Activated naive CD4-positive, alpha-beta T cell treated with Interleukin-2 at 50 U/mL for 16 hours (primary cell): ENCODE data around the gene CROCC2.

Experiments used
- DNase-seq: peaks from one replicate; pipeline ENCODE4 v3.0.0-alpha.2; 2020

CROCC2 gene

GRCh38 chr2:240911641-240912265 lies 5.6 kb downstream of the CROCC2 start:
- DNase-seq, result no peak

DNA sequence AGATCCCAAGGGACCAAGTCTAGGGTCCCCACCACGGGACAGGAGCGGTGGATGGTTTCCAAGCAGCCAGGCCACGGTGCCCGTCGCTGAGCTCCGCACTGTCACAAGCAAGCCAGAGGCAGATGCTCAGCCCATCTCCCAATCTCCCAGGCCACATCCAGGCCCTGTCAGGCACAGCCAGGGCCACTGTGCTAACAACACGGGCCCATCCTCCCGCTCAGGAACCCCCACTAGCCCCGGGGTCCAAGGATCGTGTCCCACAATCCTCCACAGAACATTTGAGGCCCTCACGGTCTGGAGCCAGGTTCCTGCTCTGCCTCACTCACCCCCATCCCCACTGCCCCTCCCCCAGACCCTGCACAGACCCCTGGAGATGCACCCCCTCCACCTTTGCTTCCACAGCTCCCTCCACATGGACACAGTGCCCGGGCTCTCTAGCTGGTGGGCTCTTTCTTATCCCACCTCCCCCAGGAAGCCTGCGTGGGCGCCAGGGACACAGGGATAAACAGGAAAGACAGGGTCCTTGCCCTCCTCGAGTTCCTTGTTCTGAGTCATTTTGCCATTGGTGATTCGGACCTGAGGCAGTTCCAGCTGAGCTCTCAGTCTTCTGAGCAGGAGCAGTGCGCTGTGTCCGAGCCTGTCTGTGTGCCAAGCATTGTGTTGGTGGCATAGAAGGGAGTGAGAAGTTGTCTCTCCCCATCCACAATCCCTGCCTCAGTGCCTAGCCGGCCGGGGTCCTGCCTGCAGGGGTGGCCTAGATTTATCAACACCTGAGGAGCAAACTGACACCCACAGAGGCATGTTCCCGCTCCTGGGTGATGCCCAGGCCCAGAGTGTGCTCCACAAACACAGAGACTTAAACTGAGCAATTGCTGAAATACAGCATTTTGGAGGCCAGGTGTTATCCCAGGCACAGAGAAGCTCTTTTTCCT lies 7.0 kb downstream of the CROCC2 start:
- no peak for DNase-seq

DNA sequence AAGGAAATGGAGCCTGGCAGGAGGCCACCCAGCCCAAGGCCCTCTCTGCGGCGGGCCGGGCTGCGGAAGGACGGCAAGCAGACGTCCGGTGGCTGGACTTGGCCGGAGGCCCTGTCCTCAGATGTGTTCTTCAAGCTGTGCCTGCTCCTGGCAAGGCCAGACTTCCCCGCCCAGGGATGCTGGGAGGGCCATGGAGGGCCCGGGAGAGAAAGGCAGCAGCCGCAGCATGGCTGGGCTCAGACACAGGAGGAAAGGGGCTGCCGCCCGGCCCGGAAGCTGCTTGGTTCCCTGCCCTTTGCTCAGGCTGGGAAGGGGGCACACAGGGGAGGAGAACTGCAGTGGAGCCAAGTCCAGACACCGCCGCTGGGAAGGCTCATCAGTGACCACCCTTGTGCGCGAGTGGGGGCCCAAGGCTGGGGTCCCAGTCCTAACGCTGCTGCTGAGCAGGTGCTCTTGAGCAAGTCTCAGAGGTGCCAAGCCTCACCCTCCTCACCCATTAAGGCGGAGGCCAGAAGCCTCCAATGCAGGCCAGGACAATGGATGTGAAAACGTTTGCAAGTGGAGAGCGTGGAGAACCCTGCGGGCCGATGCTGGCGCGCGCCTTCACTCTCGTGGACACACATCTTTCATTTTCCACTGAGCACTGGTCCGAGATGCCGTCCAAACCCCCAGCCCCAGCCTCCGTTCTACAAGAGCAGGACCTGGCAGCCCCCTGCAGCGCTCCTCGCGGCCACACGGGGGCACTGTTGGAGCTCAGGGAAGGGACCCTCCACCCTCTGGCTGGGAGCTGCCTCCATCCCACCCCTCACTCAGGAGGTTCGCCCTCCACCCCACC lies 7.9 kb downstream of the CROCC2 start:
- DNase-seq, result peak; percentile 62

GRCh38 chr2:240914645-240915525 lies 8.7 kb downstream of the CROCC2 start:
- DNase-seq, result no peak

DNA sequence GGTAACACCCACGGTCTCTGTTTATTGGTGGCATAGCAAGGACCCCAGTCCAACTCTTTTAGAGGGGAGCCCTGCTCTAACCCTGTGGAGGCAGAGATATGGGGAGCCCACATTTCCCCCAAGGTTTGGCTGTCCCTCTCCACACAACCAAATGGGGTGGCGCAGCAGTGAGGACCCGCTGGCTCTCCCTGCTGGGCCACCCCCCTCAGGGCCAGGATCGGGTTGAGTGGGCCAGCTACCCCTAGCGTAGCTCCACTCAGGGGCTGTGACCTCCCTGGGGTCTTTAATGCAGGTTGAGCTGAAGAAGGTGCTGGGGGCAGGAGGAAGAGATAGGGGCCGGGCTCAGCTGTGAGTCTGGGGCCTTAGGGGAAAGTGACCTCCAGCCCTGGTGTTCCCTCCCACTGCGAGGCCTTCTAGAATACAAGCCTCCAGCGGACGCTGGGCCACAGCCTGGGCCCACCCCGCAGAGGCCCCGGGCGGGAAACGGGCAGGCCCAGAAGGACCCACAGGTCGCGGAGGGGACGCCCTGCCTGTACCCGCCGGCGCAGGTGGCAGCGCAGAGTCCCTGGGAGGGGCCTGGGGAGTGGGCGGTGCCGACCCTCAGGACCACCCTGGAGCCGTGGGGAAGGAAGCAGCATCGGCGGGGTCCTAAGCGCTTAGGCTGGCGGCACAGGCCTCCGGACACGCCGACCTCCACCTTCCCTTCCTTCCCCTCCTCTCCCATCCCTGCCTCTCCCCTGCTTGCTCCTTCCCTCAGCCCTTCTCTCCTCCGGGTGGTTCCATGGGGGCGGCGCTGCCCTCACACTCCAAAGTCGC lies 9.6 kb downstream of the CROCC2 start:
- DNase-seq, result no peak

DNA sequence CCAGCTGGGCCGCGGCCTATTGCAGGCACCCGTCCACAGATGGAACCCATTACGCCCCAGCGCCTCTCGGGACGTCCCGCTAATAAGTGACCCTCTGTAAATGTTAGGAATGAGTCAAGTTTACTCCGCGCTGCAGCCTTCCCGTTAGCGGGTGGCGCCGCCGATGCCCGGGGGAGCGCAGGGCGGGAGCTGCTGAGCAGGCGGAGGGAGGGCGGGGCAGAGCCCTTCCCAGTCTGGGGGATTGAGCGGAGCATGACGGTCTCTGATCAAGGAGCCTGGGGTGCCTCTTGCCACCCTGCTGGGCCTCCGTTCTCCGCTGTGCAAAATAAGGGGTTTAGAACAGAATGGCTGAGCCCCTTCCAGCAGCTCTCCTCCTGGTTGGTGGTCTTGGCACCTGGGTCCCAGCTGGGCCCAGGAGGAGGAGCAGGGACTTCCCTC lies 10.5 kb downstream of the CROCC2 start:
- DNase-seq, result no peak

DNA sequence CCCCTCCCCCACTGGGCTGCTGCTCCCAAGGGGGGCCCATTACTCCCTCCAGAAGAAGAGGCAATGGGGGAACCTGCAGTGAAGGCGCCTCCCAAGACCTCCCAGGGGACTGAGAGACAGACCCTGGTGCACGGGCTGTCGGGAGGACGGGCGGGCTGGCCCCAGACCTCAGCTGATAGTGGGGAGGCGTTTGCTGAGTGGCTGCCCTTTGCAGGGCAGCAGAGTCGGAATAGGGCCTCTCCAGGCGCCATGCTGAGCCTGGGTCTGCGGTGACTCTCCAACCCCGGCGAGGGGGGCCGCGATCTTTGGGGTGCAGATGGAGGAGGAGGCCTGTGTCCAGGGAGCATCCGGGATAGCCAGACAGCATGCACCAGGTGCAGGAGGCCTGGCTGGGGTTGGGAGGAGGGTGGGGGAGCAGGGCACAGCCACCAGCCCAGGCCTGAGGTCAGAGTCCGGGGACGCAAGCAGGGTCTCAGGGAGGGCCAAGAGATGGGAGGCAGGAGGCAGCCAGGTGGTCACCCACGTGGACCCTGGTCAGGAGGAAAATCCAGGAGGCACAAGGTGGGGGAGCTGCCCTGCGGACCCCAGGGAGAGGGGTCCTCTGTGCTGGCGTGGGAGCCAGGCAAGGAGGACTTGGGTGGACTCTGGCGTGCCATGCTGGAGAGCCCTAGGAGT lies 11.0 kb downstream of the CROCC2 start:
- DNase-seq, result no peak

DNA sequence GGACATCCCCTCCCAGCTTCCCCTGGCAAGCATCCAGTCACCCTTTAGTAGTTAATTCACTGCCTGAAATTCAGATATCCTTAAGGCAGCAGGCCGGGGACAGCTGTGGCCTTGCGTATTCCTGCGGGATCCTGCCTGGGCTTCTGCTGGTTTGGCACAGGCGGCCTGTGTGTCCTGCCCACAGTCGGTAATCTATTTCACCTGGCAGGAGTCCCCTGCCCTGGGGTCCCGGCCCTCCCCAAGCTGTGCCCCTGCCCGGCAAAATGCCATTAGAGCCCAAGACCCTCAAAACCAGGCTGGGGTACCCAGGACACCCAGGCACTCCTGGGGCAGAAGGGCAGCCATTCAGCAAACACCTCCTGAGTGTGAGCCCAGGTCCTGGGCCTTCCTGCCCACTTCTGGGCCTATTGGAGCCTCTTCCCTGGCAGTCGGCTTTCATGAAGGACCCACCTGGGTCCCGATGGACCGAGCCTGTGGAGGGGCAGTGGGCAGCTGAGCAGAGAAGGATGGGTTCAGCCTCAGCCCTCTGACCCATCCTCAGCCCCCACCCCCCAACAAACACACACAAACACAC lies 11.6 kb downstream of the CROCC2 start:
- DNase-seq, result no peak

DNA sequence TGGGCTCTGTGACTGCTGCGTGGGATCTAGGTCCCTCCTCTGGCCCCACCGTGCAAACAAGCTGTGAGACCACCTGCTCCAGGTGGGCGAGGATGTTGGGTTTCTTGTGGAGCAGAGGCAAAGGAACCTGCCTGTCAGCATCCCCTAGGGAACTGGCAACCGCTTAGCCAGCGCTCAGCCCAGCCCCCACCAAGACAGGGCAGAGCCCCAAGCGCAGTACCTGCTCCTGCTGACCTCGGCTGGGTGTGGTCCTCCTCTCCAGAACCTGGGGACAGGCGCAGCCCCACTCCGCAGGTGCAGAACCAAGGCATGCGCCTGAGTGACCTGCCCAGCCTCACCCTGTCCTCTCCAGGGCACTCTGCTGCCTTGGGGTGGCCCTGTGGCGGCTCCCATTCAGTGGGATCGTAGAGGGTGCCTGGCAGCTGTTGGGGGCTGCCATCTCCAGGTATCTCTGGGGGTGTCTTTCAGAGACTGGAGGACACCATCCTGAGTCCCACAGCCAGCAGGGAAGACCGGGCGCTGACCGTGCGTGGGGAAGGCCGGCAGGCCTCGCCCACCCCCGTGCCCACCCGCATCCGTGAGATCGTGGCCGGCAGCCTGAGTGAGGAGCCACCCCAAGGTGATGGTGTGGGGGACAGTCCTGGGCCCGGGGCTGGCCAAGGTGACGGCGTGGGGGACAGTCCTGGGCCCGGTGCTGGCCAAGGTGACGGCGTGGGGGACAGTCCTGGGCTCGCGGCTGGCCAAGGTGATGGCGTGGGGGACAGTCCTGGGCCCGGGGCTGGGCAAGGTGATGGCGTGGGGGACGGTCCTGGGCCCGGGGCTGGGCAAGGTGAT lies 12.3 kb downstream of the CROCC2 start:
- no peak for DNase-seq

GRCh38 chr2:240919161-240919781 lies 13.1 kb downstream of the CROCC2 start:
- no peak for DNase-seq

DNA sequence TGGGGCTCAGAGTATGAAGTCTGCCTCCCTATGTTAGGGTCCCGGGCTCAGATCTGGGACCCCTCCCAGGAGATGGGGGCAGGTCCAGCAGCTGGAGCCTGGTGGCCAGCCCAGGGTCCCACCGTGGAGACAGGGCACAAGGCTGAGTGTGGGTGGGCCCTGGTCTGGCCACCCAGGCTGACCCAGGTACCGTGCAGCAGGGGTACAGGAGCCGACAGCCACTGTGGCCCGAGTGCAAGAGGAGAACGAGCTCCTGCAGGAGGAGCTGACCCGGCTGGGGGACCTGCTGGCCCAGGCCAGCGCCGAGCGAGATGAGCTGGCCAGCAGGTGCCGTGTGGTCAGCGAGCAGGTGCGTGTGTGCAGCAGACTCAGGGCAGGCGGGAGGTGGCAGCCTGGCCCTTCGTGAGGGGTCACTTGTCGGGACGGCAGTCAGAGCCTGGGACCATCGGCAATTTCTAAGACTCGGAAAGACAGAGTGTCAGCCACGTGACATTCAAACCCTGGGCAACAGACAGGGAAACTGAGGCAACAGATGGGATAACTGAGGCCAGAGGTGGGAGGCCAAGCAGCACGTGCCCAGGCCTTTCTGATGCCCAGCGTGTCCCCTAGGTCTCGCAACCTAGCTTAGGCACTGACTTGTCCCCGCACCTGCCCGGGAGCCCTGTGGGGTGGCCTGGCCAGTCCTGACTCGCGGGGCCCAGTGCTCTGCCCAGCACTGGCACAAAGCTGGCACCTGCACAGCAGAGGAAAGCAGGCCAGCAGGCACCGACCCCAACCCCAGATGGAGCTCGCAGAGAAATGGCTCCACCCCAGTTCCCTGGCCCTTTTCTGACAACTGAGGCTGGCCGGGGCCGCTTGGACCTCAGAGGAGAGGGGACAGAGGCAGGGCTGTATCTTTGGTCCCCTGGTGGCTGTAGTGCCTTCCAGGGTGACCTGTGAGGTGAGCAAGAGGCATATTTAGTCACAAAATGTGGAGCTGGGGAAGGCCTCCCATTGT lies 13.9 kb downstream of the CROCC2 start:
- DNase-seq, result no peak

- DNase-seq, result no peak
Measured at GRCh38 chr2:240920783-240921231, 14.7 kb downstream of the CROCC2 start.

DNA sequence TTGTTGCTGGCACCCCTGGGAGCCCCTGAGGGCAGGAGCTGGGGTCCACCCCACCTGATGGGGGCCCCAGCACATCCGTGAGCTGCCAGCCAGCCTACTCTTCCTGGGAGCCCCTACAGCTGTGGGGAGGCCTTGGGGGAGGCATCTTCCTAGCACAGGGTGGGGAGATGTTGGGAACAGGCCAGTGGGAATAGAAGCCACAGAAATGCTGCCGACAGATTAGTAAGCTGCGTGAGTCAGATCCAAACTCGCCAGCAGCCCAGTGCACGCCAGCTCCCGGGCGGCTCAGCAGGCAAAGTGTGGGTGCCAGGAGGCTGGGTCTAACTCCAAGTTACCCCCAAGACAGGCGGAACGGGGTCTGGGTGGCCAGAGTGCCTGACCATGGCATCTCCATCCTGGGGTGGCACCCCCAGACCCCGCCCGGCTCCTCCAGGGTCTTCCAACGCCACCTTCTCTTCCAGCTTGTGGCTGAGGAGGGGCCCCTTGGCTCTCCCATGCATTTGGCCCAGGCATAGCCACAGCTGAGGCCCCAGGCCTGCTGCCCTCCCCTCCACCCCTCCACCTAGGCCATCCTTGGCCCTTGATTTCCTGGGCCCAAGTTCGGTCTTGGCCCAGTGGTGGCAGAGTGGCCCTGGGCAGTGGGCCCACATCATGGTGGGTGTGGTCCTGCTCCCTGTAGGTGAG lies 15.3 kb downstream of the CROCC2 start:
- no peak for DNase-seq

DNA sequence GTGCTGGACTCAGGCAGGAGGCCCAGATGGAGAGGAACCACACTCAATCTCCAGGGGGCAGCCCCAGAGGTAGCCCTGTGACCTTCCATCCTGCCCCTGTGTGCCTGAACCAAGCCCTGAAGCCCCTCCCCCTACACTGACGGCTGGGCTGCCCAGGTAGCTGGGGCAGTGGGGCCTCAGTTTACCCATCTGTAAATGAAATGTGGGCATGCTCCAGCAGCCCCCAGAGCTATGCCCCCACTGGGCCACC lies 15.8 kb downstream of the CROCC2 start:
- no peak for DNase-seq

DNA sequence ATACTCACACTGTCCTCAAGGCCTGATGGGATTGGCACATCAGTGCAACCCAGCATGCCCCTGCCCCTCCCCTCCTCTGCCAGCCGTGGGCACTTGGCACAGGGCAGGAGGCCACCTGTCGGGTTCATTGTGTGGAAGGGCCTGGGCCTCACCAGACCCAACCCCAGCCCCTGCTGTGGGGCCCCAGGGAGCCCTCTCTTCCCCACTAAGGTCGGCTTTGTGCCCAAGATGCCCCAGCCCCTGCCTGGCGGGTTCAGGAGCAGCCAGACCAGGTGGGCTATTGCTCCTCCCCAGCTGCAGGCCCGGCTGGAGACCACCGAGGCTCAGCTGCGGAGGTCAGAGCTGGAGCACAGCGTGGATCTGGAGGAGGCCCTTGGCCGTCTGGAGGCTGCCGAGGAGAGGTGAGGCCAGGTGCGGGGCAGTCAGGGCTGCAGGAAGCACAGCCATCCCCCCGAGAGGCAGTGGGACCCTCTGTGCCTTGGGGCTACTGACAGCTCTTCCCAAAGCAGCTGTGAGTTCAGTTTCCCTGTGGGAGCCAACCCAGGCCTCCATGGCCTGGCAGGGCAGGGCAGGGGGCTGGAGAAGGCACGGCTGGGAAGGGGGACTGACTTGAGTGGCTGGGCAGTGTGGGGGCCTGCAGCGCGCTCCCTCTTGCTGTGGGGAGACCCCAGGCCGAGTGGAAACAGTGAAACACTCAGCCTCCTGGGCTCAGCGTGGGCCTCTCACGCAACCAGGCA lies 16.3 kb downstream of the CROCC2 start:
- no peak for DNase-seq

DNA sequence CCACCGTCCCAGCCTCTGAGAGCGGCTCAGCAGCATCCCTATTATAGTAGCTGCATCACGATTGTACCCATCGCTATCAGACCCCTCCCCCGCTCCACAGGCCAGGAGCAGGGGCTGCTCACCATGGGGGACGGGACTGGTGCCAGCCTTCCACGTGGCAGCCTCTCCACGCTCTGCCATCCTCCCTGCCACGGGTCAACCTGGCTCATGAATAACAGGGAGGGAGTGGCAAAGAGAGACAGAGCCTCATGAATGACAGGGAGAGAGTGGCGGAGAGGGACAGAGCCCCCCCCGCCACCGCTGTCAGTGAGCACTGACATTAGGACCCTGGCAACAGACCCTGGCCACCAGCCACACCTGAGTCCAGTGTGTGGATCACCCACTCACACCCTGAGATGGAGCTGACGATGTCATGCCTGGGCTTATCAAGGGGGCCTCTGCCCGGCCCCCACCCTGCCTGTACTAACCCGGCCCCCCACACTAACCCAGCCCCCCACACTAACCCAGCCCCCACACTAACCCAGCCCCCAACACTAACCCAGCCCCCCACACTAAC lies 16.9 kb downstream of the CROCC2 start:
- DNase-seq, result no peak
